Measurements from ENCODE around the gene ZNF283. TPM values are rescaled to one million over a fixed set of nuclear protein-coding genes. Genes with fewer than 3 reads are reported as not detected.

Gene ZNF283
- total and polyA plus RNA-seq, 9 of the 15 experiments (the other 6 are each of a cell fraction or from before 2014, with no cell fraction given), result 6.0 to 19.5 (median 9.8) TPM

- TF ChIP-seq KLF16 (IDR thresholded peaks at IDR 0.05), result peak; percentile 75
- no peak; the same call in 1 of the 2 replicates for TF ChIP-seq ZNF766 (CRISPR knock-in tag; conservative IDR thresholded peaks at IDR 0.05)
- no peak for TF ChIP-seq TAF9B (IDR thresholded peaks at IDR 0.05; ENCODE audit: partially characterized antibody)
- TF ChIP-seq YY1 (IDR thresholded peaks at IDR 0.05; ENCODE audit: borderline replicate concordance in 1 of 3, control insufficient read depth in 1 of 3, extremely low read depth in 1 of 3, insufficient read depth in 3 of 3, insufficient read length in 1 of 3, insufficient replicate concordance in 2 of 3, low read depth in 1 of 3, low read length in 2 of 3), result peak in 2 of 3 experiments; percentile 60 to 85
- TF ChIP-seq NFXL1 (CRISPR knock-in tag; IDR thresholded peaks at IDR 0.05), result no peak
- TF ChIP-seq KAT8 (IDR thresholded peaks at IDR 0.05; ENCODE audit: low read depth), result no peak
- no peak for TF ChIP-seq HNRNPL (IDR thresholded peaks at IDR 0.05; ENCODE audit: low read depth, low read length)
- TF ChIP-seq ZNF232 (CRISPR knock-in tag; IDR thresholded peaks at IDR 0.05), result no peak
- TF ChIP-seq NONO (IDR thresholded peaks at IDR 0.05; ENCODE audit: low read depth in 2 of 2, low read length in 1 of 2), result no peak
- TF ChIP-seq, protein P1, sequence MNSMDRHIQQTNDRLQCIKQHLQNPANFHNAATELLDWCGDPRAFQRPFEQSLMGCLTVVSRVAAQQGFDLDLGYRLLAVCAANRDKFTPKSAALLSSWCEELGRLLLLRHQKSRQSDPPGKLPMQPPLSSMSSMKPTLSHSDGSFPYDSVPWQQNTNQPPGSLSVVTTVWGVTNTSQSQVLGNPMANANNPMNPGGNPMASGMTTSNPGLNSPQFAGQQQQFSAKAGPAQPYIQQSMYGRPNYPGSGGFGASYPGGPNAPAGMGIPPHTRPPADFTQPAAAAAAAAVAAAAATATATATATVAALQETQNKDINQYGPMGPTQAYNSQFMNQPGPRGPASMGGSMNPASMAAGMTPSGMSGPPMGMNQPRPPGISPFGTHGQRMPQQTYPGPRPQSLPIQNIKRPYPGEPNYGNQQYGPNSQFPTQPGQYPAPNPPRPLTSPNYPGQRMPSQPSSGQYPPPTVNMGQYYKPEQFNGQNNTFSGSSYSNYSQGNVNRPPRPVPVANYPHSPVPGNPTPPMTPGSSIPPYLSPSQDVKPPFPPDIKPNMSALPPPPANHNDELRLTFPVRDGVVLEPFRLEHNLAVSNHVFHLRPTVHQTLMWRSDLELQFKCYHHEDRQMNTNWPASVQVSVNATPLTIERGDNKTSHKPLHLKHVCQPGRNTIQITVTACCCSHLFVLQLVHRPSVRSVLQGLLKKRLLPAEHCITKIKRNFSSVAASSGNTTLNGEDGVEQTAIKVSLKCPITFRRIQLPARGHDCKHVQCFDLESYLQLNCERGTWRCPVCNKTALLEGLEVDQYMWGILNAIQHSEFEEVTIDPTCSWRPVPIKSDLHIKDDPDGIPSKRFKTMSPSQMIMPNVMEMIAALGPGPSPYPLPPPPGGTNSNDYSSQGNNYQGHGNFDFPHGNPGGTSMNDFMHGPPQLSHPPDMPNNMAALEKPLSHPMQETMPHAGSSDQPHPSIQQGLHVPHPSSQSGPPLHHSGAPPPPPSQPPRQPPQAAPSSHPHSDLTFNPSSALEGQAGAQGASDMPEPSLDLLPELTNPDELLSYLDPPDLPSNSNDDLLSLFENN (IDR thresholded peaks at IDR 0.05; ENCODE audit: low read depth in 2 of 2, low read length in 2 of 2), result no peak
- no peak for TF ChIP-seq MEF2A (IDR thresholded peaks at IDR 0.05; ENCODE audit: control insufficient read depth, low read depth, low read length)
- peak; percentile 62; the same call in 1 of the 2 replicates for TF ChIP-seq PHF21A (IDR thresholded peaks at IDR 0.05; ENCODE audit: borderline replicate concordance, low read depth)
- TF ChIP-seq HSF4 (CRISPR knock-in tag; IDR thresholded peaks at IDR 0.05; ENCODE audit: borderline replicate concordance), result no peak
- peak in 1 of 2 experiments; percentile 66; a peak in 2 of 4 replicates for TF ChIP-seq RCOR1 (IDR thresholded peaks at IDR 0.05; ENCODE audit: borderline replicate concordance in 1 of 2, low read depth in 2 of 2, low read length in 2 of 2)
- TF ChIP-seq EHMT2 (IDR thresholded peaks at IDR 0.05), result no peak
- TF ChIP-seq ZZZ3 (IDR thresholded peaks at IDR 0.05), result no peak
- TF ChIP-seq HMGN3 (IDR thresholded peaks at IDR 0.05; ENCODE audit: borderline replicate concordance, extremely low read depth, insufficient read length, low read depth, low read length), result no peak
- TF ChIP-seq, protein P2, sequence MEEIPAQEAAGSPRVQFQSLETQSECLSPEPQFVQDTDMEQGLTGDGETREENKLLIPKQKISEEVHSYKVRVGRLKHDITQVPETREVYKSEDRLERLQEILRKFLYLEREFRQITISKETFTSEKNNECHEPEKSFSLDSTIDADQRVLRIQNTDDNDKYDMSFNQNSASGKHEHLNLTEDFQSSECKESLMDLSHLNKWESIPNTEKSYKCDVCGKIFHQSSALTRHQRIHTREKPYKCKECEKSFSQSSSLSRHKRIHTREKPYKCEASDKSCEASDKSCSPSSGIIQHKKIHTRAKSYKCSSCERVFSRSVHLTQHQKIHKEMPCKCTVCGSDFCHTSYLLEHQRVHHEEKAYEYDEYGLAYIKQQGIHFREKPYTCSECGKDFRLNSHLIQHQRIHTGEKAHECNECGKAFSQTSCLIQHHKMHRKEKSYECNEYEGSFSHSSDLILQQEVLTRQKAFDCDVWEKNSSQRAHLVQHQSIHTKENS (CRISPR knock-in tag; IDR thresholded peaks at IDR 0.05), result no peak
- TF ChIP-seq, protein P3, sequence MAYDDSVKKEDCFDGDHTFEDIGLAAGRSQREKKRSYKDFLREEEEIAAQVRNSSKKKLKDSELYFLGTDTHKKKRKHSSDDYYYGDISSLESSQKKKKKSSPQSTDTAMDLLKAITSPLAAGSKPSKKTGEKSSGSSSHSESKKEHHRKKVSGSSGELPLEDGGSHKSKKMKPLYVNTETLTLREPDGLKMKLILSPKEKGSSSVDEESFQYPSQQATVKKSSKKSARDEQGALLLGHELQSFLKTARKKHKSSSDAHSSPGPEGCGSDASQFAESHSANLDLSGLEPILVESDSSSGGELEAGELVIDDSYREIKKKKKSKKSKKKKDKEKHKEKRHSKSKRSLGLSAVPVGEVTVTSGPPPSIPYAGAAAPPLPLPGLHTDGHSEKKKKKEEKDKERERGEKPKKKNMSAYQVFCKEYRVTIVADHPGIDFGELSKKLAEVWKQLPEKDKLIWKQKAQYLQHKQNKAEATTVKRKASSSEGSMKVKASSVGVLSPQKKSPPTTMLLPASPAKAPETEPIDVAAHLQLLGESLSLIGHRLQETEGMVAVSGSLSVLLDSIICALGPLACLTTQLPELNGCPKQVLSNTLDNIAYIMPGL (CRISPR knock-in tag; IDR thresholded peaks at IDR 0.05), result no peak
Measured at GRCh38 chr19:43784981-43785808, 41.9 kb upstream of the ZNF283 start (continued).

Measured in K562 (cell line).